ENCODE measurements around the gene SNRNP27. TPM values are rescaled to one million over a fixed set of nuclear protein-coding genes. Genes with fewer than 3 reads are reported as not detected.

Gene SNRNP27
- 46.1 and 61.5 TPM in 2 replicates for total RNA-seq

GRCh38 chr2:69893684-69894551, at the start of gene SNRNP27:
SNRNP27 (plus strand) TSS chr2:69893956; CDS start chr2:69893985, 29 bp downstream.

GRCh38 chr2:69914950-69915945, 21.5 kb downstream of the SNRNP27 start, which contains the start of gene MXD1:
MXD1 (plus strand) TSS chr2:69915109; CDS start chr2:69915331, 222 bp downstream.

Other genes with a start within 250 kb of the SNRNP27 start
- gene ANXA4, start 151.8 kb upstream of the SNRNP27 start, total RNA-seq = 17.2 and 36.2 TPM in 2 replicates
- 7.3 and 8.6 TPM in 2 replicates for gene GMCL1, start 64.3 kb upstream of the SNRNP27 start, total RNA-seq
- 5.1 and 12.2 TPM in 2 replicates for gene MXD1, start 21.2 kb downstream of the SNRNP27 start, total RNA-seq
- 0.11 and 0.12 TPM in 2 replicates for gene ASPRV1, start 67.7 kb downstream of the SNRNP27 start, total RNA-seq
- gene PCBP1, start 193.5 kb downstream of the SNRNP27 start, total RNA-seq = 32.2 and 39.1 TPM in 2 replicates

All from uterine smooth muscle cell (primary cell).